ENCODE results near the gene FAM151B. TPM values are rescaled to one million over a fixed set of nuclear protein-coding genes. Genes with fewer than 3 reads are reported as not detected.

The FAM151B gene
- total and polyA plus RNA-seq, 9 of the 15 experiments (the other 6 are each of a cell fraction or from before 2014, with no cell fraction given): 0.10 to 0.46 (median 0.22) TPM; not detected in 2

- no TSS peak for BruUV-seq (replicated peaks)
Measured at GRCh38 chr5:80569086-80569960, 81.4 kb downstream of the FAM151B start.

More at GRCh38 chr5:80569086-80569960, 81.4 kb downstream of the FAM151B start:
- Histone ChIP-seq H3K27me3 (ENCODE audit: control insufficient read depth in 2 of 2, insufficient read depth in 2 of 2, low read length in 2 of 2) (peaks cover 28 to 76% of the 10 kb centered on the region in 2 experiments), H3K9ac (ENCODE audit: insufficient read depth in 1 of 2, low read depth in 2 of 2, low read length in 2 of 2) (no peak overlapping the region), H3K9me1 (ENCODE audit: control insufficient read depth, insufficient read depth, low read length) (no peaks in the 10 kb centered on the region), H3K4me1 (replicated peaks in 1 of 2; ENCODE audit: control insufficient read depth in 2 of 2, insufficient read depth in 2 of 2, low read length in 2 of 2) (peaks cover 0 to 16% of the 10 kb centered on the region in 2 experiments; a peak in 2 of 5 replicates), H4K20me1 (replicated peaks; ENCODE audit: control insufficient read depth, insufficient read depth, low read length) (no peaks in the 10 kb centered on the region), H3K79me2 (ENCODE audit: control insufficient read depth, insufficient read depth, low read length) (no peaks in the 10 kb centered on the region), H3K4me2 (ENCODE audit: insufficient read depth, low read length) (no peak overlapping the region), H3K9me3 (replicated peaks; ENCODE audit: control insufficient read depth, insufficient read depth, low read depth, low read length) (no peaks in the 10 kb centered on the region), H3K4me3 (no peak overlapping the region), H2AFZ (ENCODE audit: low read depth, low read length) (no peak overlapping the region), H3K27ac (ENCODE audit: extremely low read depth, low read depth, low read length) (no peak overlapping the region), H3K36me3 (ENCODE audit: control insufficient read depth, insufficient read depth, low read length) (no peaks in the 10 kb centered on the region)
- ChIA-PET POLR2A (interaction anchor here (0.5 to 0.6 kb wide), 2 partner anchors 879 to 1995 kb away, joined by 3 read pairs; no protein-coding TSS in a partner anchor), CTCF (ENCODE audit: low intra/inter-chr PET ratio) (no interaction called here)
- no peak for FAIRE-seq
- intact Hi-C loops (cut with micrococcal nuclease): no loop called here
- TF ChIP-seq NONO (IDR thresholded peaks at IDR 0.05; ENCODE audit: low read depth in 2 of 2, low read length in 1 of 2) (no peak), ZNF12 (CRISPR knock-in tag; IDR thresholded peaks at IDR 0.05) (no peak), PKNOX1 (IDR thresholded peaks at IDR 0.05) (no peak), THRAP3 (IDR thresholded peaks at IDR 0.05; ENCODE audit: borderline replicate concordance) (no peak), KLF13 (tag; IDR thresholded peaks at IDR 0.05; ENCODE audit: borderline replicate concordance, low read depth) (no peak), SIX5 (IDR thresholded peaks at IDR 0.05; ENCODE audit: borderline replicate concordance in 1 of 2, insufficient read depth in 1 of 2, low read depth in 1 of 2, low read length in 2 of 2) (no peak), HLTF (IDR thresholded peaks at IDR 0.05) (no peak), ETS2 (tag; IDR thresholded peaks at IDR 0.05; ENCODE audit: borderline replicate concordance, poor library complexity, severe bottlenecking) (no peak)
- DNase-seq (ENCODE audit: extremely low read depth in 1 of 4, low spot score in 3 of 4): no peak
- 35% methylated on average over 36 of the region's 89 CpGs for WGBS (ENCODE audit: insufficient coverage, low coverage, missing lambda C conversion rate)
- in situ Hi-C loops (cut with MboI): no loop called here
- ATAC-seq: no peak
